GM23338 (cell line): ENCODE data around the gene FAM171A1.

Experiments used
- CREB1 ChIP-seq: fragments of 250-450 bp; sonication (Bioruptor Pico); IDR thresholded peaks from 2 replicates; pipeline ENCODE4 v1.5.0; 2020; ENCODE audit warnings: low read depth, mild to moderate bottlenecking, moderate library complexity
- CTCF ChIP-seq, 2 experiments: fragments of 200-600 bp in 1 of 2; sonication (generic) in 1 of 2; conservative IDR thresholded peaks; 2 replicates each; pipeline versions ENCODE4 v1.5.1 to v1.6.1; 2016 to 2017; ENCODE audit warnings: antibody characterized with exemption in 2 of 2, low read depth in 2 of 2, mild to moderate bottlenecking in 2 of 2, moderate library complexity in 1 of 2
- EZH2 ChIP-seq: fragments of 200-600 bp; sonication (generic); IDR thresholded peaks from one replicate; pipeline ENCODE4 v1.8.0; 2017; ENCODE audit warnings: antibody characterized with exemption, mild to moderate bottlenecking, low read depth; ENCODE audit not compliant: unreplicated experiment
- EZH2phosphoT487 ChIP-seq: fragments of 200-600 bp; sonication (generic); IDR thresholded peaks from one replicate; pipeline ENCODE4 v1.8.1; 2018; ENCODE audit warnings: antibody characterized with exemption; ENCODE audit not compliant: unreplicated experiment

- TF ChIP-seq CREB1 (CRISPR knock-in tag) = no peak
- no peak for TF ChIP-seq CTCF (conservative IDR thresholded peaks at IDR 0.05; ENCODE audit: low read depth in 2 of 2)
- no peak for TF ChIP-seq EZH2
- no peak for TF ChIP-seq EZH2phosphoT487
Measured at GRCh38 chr10:15223174-15223573, 147.9 kb downstream of the FAM171A1 start.
